ENCODE results near the gene SV2C.

SV2C gene

GRCh38 chr5:76376866-76377230 lies 293.7 kb downstream of the SV2C start:
- H3K4me3 ChIP-seq (ENCODE audit: low read depth, low read length): no peak overlapping the region
- H3K9me3 ChIP-seq (ENCODE audit: control insufficient read depth, insufficient read depth, low read depth, low read length): no peaks in the 10 kb centered on the region
- no peaks in the 10 kb centered on the region for H3K36me3 ChIP-seq (ENCODE audit: control insufficient read depth in 2 of 2, insufficient read depth in 1 of 2, low read length in 2 of 2)
- no peak for TF ChIP-seq ZNF398 (tag by site-specific recombination; IDR thresholded peaks at IDR 0.05)
- no peak for TF ChIP-seq ZNF132 (tag by site-specific recombination; IDR thresholded peaks at IDR 0.05; ENCODE audit: borderline replicate concordance)
- TF ChIP-seq ZNF555 (tag by site-specific recombination; conservative IDR thresholded peaks at IDR 0.05): no peak
- TF ChIP-seq WT1 (tag by site-specific recombination; IDR thresholded peaks at IDR 0.05): no peak
- no peak for TF ChIP-seq ZNF626 (tag by site-specific recombination; IDR thresholded peaks at IDR 0.05)
- TF ChIP-seq ZNF302 (tag by site-specific recombination; IDR thresholded peaks at IDR 0.05; ENCODE audit: low read depth): no peak
- TF ChIP-seq ZNF239 (tag by site-specific recombination; IDR thresholded peaks at IDR 0.05): no peak
- TF ChIP-seq ZNF157 (tag by site-specific recombination; IDR thresholded peaks at IDR 0.05): no peak
- no peak for TF ChIP-seq INSM2 (tag by site-specific recombination; IDR thresholded peaks at IDR 0.05)
- TF ChIP-seq ATF2 (tag by site-specific recombination; IDR thresholded peaks at IDR 0.05; ENCODE audit: low read depth): no peak
- TF ChIP-seq ELK4 (IDR thresholded peaks at IDR 0.05; ENCODE audit: borderline replicate concordance, low read depth, low read length): no peak
- no peak for TF ChIP-seq ZBTB49 (tag by site-specific recombination; IDR thresholded peaks at IDR 0.05; ENCODE audit: low read depth)
- TF ChIP-seq SETDB1 (IDR thresholded peaks at IDR 0.05; ENCODE audit: insufficient read length, low read length): no peak
- TF ChIP-seq IKZF3 (tag by site-specific recombination; IDR thresholded peaks at IDR 0.05): no peak
- POLR2A ChIA-PET: no interaction called here
- H3K27ac ChIP-seq (ENCODE audit: extremely low read depth, low read depth, low read length): no peak overlapping the region
- H3K4me1 ChIP-seq (ENCODE audit: control insufficient read depth, insufficient read depth, low read length): no peaks in the 10 kb centered on the region; the same call in 1 of the 2 replicates
- CTCF ChIA-PET: interaction anchor here (0.6 kb wide), 1 partner anchor 256 kb away, joined by 3 read pairs; no protein-coding TSS in a partner anchor

GRCh38 chr5:76378355-76378754 lies 295.2 kb downstream of the SV2C start:
- Histone ChIP-seq H3K4me3 (ENCODE audit: low read depth, low read length) (no peak overlapping the region), H3K36me3 (ENCODE audit: control insufficient read depth in 2 of 2, insufficient read depth in 1 of 2, low read length in 2 of 2) (no peaks in the 10 kb centered on the region), H3K27ac (ENCODE audit: extremely low read depth, low read depth, low read length) (no peak overlapping the region), H3K4me1 (ENCODE audit: control insufficient read depth, insufficient read depth, low read length) (no peaks in the 10 kb centered on the region; the same call in 1 of the 2 replicates), H3K9me3 (ENCODE audit: control insufficient read depth, insufficient read depth, low read depth, low read length) (no peaks in the 10 kb centered on the region)
- ChIA-PET POLR2A (no interaction called here), CTCF (no interaction called here)
- TF ChIP-seq ATF2 (tag by site-specific recombination; IDR thresholded peaks at IDR 0.05; ENCODE audit: low read depth) (peak; percentile 75), ZNF248 (tag by site-specific recombination; IDR thresholded peaks at IDR 0.05) (no peak), ZNF747 (tag by site-specific recombination; IDR thresholded peaks at IDR 0.05) (no peak), ZNF202 (tag by site-specific recombination; IDR thresholded peaks at IDR 0.05; ENCODE audit: borderline replicate concordance) (no peak), ZNF777 (tag by site-specific recombination; IDR thresholded peaks at IDR 0.05; ENCODE audit: borderline replicate concordance) (no peak), BCL11B (tag by site-specific recombination; IDR thresholded peaks at IDR 0.05; ENCODE audit: low read depth) (no peak), ZNF585B (tag by site-specific recombination; IDR thresholded peaks at IDR 0.05) (no peak), WT1 (tag by site-specific recombination; IDR thresholded peaks at IDR 0.05) (no peak), ZNF837 (tag by site-specific recombination; IDR thresholded peaks at IDR 0.05) (no peak)

Measured in HEK293 (cell line).